HG02973 (cell line): Measurements from ENCODE around the gene STAP2.

Source experiments
- ATAC-seq: cut with Tn5 transposase; IDR thresholded peaks from one replicate; pipeline ENCODE4 v1.9.1; 2021; ENCODE audit warnings: moderate library complexity; ENCODE audit not compliant: unreplicated experiment

Gene STAP2

GRCh38 chr19:4328243-4328990 lies 10.2 kb downstream of the STAP2 start:
- peak; percentile 64 for ATAC-seq

- no peak for ATAC-seq
Observed at GRCh38 chr19:4327877-4328242, 10.8 kb downstream of the STAP2 start.

- no peak for ATAC-seq
Observed at GRCh38 chr19:4327252-4327876, 11.3 kb downstream of the STAP2 start.

GRCh38 chr19:4326837-4327251 lies 11.8 kb downstream of the STAP2 start:
- no peak for ATAC-seq

GRCh38 chr19:4326215-4326836 lies 12.3 kb downstream of the STAP2 start:
- ATAC-seq: no peak

GRCh38 chr19:4324228-4324627 lies 14.4 kb downstream of the STAP2 start:
- ATAC-seq: no peak

GRCh38 chr19:4323692-4324091 lies 14.9 kb downstream of the STAP2 start:
- no peak for ATAC-seq

GRCh38 chr19:4322942-4323665 lies 15.5 kb downstream of the STAP2 start:
- ATAC-seq: no peak

GRCh38 chr19:4320419-4320818 lies 18.2 kb downstream of the STAP2 start:
- no peak for ATAC-seq

GRCh38 chr19:4319067-4319718 lies 19.4 kb downstream of the STAP2 start:
- no peak for ATAC-seq

- ATAC-seq: no peak
Observed at GRCh38 chr19:4318460-4318859, 20.2 kb downstream of the STAP2 start.

- ATAC-seq: no peak
Observed at GRCh38 chr19:4316956-4317355, 21.7 kb downstream of the STAP2 start.

- no peak for ATAC-seq
Observed at GRCh38 chr19:4313847-4314490, 24.7 kb downstream of the STAP2 start.

GRCh38 chr19:4310247-4311121 lies 28.1 kb downstream of the STAP2 start:
- ATAC-seq: no peak

- no peak for ATAC-seq
Observed at GRCh38 chr19:4305659-4306058, 33.0 kb downstream of the STAP2 start.

GRCh38 chr19:4305257-4305612 lies 33.4 kb downstream of the STAP2 start:
- no peak for ATAC-seq

- ATAC-seq: no peak
Observed at GRCh38 chr19:4304538-4305256, 33.9 kb downstream of the STAP2 start, which contains the start of gene FSD1. TSS of gene FSD1 (plus strand) at chr19:4304598. CDS start at chr19:4304747, 149 bp downstream.

- ATAC-seq: no peak
Observed at GRCh38 chr19:4303819-4304537, 34.6 kb downstream of the STAP2 start.
